Adipose tissue (tissue), 3 donors: ENCODE results near the gene RNF215. TPM values are rescaled to one million over a fixed set of nuclear protein-coding genes. Genes with fewer than 3 reads are reported as not detected.

Source experiments
- H3K27ac ChIP-seq: one replicate; pipeline ENCODE4 v1.5.1; 2013; ENCODE audit warnings: low read depth, low read length
- WGBS, 3 donors: extraction: QIAGEN DNeasy Blood & Tissue Kit; methylation state at CpG; one replicate each; pipeline ENCODE4 v1.1.7; 2013; 5-methylcytosine and 5-hydroxymethylcytosine counted together
- polyA plus RNA-seq, 3 donors: library from polyadenylated mRNA; stranded (reverse); fragments of 200-250 nt; gene quantifications; one replicate each; pipeline ENCODE4 v1.2.3, GENCODE V29; 2013
- donor health status: healthy with polysubstance abuse.
- donor health status: Bipolar disorder and iron deficiency.
- donor health status: healthy.

RNF215 gene
- 10 to 100 TPM in 2 of 3 donors, 1 to 10 TPM in 1; 6.7 to 11.2 (median 11.1) TPM for polyA plus RNA-seq

- 1 to 2% (median 2%) methylated on average over 44 to 94 of the region's 95 CpGs for WGBS, 3 donors
- H3K27ac ChIP-seq = no peak within 1 kb of the TSS
These were observed at the start of gene RNF215 for GRCh38 chr22:30386960-30387827. RNF215 (minus strand) TSS chr22:30387411; CDS start chr22:30387313, 98 bp downstream.

DNA sequence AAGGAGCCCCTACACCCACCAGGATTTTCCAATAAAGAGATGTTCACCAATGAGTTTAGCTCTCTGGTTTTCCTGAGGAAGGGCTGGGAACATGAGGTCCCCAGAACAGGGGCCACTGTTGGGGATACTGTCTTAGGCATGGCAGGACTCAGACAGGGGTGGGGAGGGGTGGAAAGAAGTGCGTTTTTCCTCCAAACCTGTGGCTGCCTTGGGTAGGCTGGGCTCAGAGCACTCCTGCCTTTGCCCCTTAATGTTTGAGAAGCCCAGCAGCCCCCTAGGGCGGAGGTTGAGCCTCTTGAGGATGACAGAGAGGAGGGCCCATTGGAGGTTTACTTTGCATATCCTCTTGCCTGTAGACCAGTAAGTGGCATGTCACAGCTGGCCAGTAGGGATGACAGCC is 49.0 kb upstream of the RNF215 start:
- 83 to 100% (median 94%) methylated on average over 2 of the region's 2 CpGs for WGBS, 3 donors
- no peak overlapping the region for H3K27ac ChIP-seq

GRCh38 chr22:30435674-30436126 is 48.5 kb upstream of the RNF215 start:
- no peak overlapping the region for H3K27ac ChIP-seq
- 59 to 87% (median 60%) methylated on average over 6 of the region's 6 CpGs for WGBS, 3 donors

DNA sequence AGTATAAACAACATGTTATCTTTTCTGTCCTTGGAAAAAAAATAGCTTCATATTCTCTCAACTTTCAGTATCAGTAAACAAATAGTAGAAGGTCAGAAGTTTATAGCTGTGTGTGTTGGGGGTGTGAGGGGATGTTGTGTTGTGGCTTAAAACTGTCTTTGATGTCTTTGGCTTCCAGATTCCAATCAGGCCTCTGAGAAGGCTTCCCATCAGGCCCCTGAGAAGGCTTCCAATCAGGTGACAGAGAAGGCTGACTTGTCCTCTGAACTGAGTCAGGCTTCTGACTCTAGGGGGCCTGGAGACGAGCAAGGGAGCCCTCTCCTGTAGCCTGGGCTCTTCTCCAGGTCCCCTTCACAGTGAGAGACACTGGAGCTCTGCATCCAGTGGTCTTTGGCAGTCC is 47.6 kb upstream of the RNF215 start:
- no peak overlapping the region for H3K27ac ChIP-seq
- WGBS, 3 donors = 57 to 89% (median 67%) methylated on average over 1 of the region's 1 CpG

DNA sequence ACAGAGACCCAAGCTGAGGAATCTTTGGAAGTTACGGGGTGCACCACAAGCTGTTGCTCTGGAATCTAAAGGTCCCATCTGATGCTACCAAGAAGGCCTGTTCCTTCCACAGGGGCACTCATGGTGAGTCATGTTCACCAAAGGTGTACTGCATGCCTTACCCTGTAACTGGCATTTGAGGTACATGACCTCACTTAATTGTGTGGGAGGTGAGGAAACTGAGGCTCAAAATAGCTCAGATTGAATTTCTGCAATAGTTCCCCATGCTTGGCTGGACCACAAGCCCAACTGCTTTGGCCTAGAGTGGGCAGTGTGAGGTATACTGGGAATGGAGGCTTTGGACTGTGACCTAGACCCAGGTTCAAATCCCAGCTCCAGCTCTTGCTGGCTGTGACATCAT is 46.6 kb upstream of the RNF215 start:
- WGBS, 3 donors = 95 to 100% (median 100%) methylated on average over 1 of the region's 1 CpG
- no peak overlapping the region for H3K27ac ChIP-seq

- H3K27ac ChIP-seq = no peak overlapping the region
- WGBS, 3 donors = 90 to 93% (median 93%) methylated on average over 3 of the region's 3 CpGs
These were observed 46.0 kb upstream of the RNF215 start for GRCh38 chr22:30433227-30433626.

GRCh38 chr22:30432520-30432919 is 45.3 kb upstream of the RNF215 start:
- 69 to 81% (median 69%) methylated on average over 2 of the region's 2 CpGs for WGBS, 3 donors
- H3K27ac ChIP-seq = no peak overlapping the region

DNA sequence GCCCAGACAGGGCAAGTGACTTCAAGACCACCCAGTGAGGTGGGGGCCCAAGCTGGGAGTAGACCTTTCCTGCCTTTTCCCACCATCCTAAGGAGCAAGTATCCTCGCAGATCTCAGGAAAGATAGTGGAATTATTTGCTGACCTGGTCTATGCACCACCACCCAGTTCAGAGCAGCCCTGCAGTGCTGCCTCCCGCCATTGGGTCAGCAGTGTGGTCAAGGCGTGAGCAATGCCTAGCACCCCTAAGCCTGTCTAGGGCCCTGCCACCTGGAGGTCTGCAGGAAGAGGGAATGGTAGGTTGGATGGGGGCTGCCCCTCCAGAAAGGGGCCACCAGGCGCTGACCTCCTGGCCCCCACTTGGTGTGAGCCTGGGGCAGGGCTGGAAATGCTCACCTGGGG is 44.9 kb upstream of the RNF215 start:
- 88 to 98% (median 91%) methylated on average over 4 of the region's 4 CpGs for WGBS, 3 donors

GRCh38 chr22:30430933-30431332 is 43.7 kb upstream of the RNF215 start:
- WGBS, 3 donors = 77 to 87% (median 86%) methylated on average over 4 of the region's 4 CpGs
- H3K27ac ChIP-seq = no peak overlapping the region

More for the DNA sequence above, 44.9 kb upstream of the RNF215 start:
- no peak overlapping the region for H3K27ac ChIP-seq

DNA sequence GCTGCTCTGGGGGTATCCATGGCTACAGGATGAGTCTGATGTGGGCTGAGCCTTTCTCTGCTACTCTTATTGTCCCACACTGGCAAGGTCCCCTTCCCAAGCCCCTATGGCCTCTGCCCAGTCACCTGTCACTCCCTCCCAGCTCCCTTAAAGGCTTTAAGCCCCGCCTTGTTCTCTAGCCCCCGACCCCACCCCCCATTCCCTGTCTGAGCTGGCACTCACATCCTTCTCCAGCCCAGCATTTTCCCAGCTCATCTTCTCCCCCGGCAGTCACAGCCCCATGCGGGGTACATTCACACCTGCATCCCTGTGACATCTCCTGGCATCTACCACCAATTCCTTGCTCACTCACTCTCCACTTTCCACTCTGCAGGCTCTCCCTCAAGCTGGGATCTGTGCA is 42.7 kb upstream of the RNF215 start:
- H3K27ac ChIP-seq = no peak overlapping the region
- 44 to 69% (median 59%) methylated on average over 3 to 4 of the region's 4 CpGs for WGBS, 3 donors

GRCh38 chr22:30427871-30428270 is 40.7 kb upstream of the RNF215 start:
- 73 to 100% (median 100%) methylated on average over 1 of the region's 1 CpG for WGBS, 3 donors
- H3K27ac ChIP-seq = no peak overlapping the region

DNA sequence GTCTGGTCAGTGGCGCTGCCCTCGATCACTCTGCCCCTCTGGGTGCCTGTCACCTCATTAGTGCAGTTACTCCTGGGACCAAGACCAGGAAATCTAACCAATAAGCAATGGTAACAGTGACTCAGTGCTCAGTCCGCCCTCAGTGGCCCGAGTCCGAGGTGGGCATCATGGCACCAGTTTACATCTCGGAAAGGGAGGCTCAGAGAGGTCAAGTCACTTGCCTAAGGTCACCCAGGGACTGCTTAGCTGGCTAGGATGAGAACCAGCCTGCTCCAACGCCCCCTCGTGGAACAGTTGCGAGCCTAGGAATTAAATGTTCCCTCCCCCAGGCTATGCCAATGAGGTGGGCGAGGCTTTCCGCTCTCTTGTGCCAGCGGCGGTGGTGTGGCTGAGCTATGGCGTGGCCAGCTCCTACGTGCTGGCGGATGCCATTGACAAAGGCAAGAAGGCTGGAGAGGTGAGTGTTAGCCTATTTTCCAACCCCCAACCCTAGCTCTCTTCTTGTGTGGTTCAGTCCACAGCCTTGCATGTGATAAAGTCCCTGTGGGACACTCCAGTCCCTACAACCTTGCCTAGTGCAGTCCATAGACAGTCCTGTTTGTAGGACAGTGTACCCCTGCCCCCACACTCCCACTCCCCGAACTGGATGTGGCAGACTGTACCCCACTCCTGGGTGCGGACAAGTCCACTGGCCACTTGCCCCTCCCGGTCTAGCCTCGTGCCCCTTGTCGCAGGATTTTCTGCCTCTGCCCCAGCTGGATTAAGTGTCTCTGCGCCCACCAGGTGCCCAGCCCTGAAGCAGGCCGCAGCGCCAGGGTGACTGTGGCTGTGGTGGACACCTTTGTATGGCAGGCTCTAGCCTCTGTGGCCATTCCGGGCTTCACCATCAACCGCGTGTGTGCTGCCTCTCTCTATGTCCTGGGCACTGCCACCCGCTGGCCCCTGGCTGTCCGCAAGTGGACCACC is 39.5 kb upstream of the RNF215 start:
- no peak overlapping the region for H3K27ac ChIP-seq
- WGBS, 3 donors = 51 to 59% (median 57%) methylated on average over 29 of the region's 29 CpGs

GRCh38 chr22:30425616-30426387 is 38.6 kb upstream of the RNF215 start, which contains the start of gene MTFP1:
MTFP1 (plus strand) TSS chr22:30425768; CDS start chr22:30425880, 112 bp downstream.
- H3K27ac ChIP-seq = peak within 1 kb of the TSS; percentile 19
- 0 to 2% (median 2%) methylated on average over 55 to 61 of the region's 61 CpGs for WGBS, 3 donors

GRCh38 chr22:30425327-30425615 is 38.1 kb upstream of the RNF215 start:
- WGBS, 3 donors = 2 to 11% (median 9%) methylated on average over 9 of the region's 9 CpGs
- no peak overlapping the region for H3K27ac ChIP-seq

- WGBS, 3 donors = 42 to 48% (median 43%) methylated on average over 20 of the region's 20 CpGs
- no peak overlapping the region for H3K27ac ChIP-seq
These were observed 37.5 kb upstream of the RNF215 start for GRCh38 chr22:30424534-30425326.

DNA sequence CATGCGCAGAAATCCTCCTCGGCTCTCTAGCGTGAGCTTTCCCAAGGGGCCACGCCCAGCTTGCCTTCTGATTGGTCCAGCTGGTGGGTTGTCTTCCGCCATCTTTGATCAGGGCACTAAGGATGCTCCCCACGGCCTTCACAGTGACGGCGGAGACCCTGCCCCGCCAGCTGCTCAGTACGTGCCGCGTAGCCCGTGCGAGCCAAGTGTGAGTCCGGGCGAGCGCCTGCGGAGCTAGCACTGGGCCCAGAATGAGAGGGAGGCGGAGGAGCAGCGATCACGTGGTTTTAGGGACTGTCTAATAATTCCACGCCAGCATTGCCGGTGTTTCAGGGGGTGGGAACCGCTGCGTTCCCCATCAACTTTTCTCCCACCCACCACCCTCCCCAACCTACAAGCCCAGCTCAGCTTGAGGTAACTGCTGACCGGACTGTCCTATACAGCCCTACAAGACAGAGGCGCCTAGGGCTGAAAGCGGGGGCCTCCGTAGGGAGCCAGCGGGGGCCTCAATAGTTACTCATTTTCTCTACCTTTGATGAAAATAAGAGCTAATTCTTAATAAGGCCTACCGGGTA is 36.8 kb upstream of the RNF215 start:
- WGBS, 3 donors = 2 to 3% (median 2%) methylated on average over 31 of the region's 31 CpGs
- peak overlapping the region; percentile 90 for H3K27ac ChIP-seq

GRCh38 chr22:30423301-30423958 is 36.2 kb upstream of the RNF215 start:
- 0% methylated on average over 45 of the region's 45 CpGs for WGBS, 3 donors
- peak overlapping the region; percentile 90 for H3K27ac ChIP-seq
